SK-N-SH (cell line): ENCODE measurements around the gene C7orf33. TPM values are rescaled to one million over a fixed set of nuclear protein-coding genes. Genes with fewer than 3 reads are reported as not detected.

Source experiments
- CTCF ChIA-PET: fragments of 300-600, 350-600 bp; formaldehyde crosslinking; extraction: SDS; loops from one replicate; lab custom pipeline; 2021; lab: Yijun Ruan, JAX
- POLR2A ChIA-PET: fragments of 350-600 bp; sonication (Branson Sonifier 250); formaldehyde crosslinking; extraction: SDS; loops from one replicate; lab custom pipeline; 2020; ENCODE audit warnings: antibody characterized with exemption, inconsistent platforms; lab: Yijun Ruan, JAX
- DNase-seq: peaks from one replicate; pipeline ENCODE4 v3.0.0; 2012
- H2AFZ ChIP-seq: fragments of 200-600 bp; sonication (generic); 2 replicates; pipeline ENCODE4 v1.8.1; 2016; ENCODE audit warnings: antibody characterized with exemption, mild to moderate bottlenecking, low read depth
- H3F3A ChIP-seq: fragments of 200-600 bp; sonication (generic); replicated peaks from 2 replicates; pipeline ENCODE3; 2016; ENCODE audit warnings: antibody characterized with exemption, mild to moderate bottlenecking; ENCODE audit not compliant: insufficient read depth
- H3K27ac ChIP-seq, 2 experiments: fragments of 200-500 bp in 1 of 2; fragments of 200-600 bp in 1 of 2; sonication (Bioruptor generic) in 1 of 2; sonication (generic), shearing (Covaris generic) in 1 of 2; 2 replicates each; pipeline versions ENCODE4 v1.5.1 to v1.6.1; 2014 to 2016; ENCODE audit warnings: low read depth in 2 of 2, inconsistent platforms in 1 of 2, low read length in 1 of 2, mild to moderate bottlenecking in 1 of 2, mixed read lengths in 1 of 2
- H3K27me3 ChIP-seq: fragments of 200-600 bp; sonication (generic), shearing (Covaris generic); 2 replicates; pipeline ENCODE4 v1.6.1; 2016; ENCODE audit warnings: mixed run types; ENCODE audit not compliant: insufficient read depth
- H3K36me3 ChIP-seq, 2 experiments: fragments of 200-500 bp in 1 of 2; fragments of 200-600 bp in 1 of 2; sonication (Bioruptor generic) in 1 of 2; sonication (generic) in 1 of 2; replicated peaks in 1 of 2; 2 replicates each; pipeline versions ENCODE3 to v1.5.1; 2014 to 2016; ENCODE audit warnings: low read length in 1 of 2, mild to moderate bottlenecking in 1 of 2; ENCODE audit not compliant: insufficient read depth in 2 of 2, control insufficient read depth in 1 of 2
- H3K4me1 ChIP-seq, 2 experiments: fragments of 200-500 bp in 1 of 2; fragments of 200-600 bp in 1 of 2; sonication (Bioruptor generic) in 1 of 2; sonication (generic), shearing (Covaris generic) in 1 of 2; 2 replicates each; pipeline versions ENCODE4 v1.5.1 to v1.6.1; 2014 to 2016; ENCODE audit warnings: low read depth in 1 of 2, low read length in 1 of 2, mixed run types in 1 of 2; ENCODE audit not compliant: insufficient read depth in 2 of 2, control insufficient read depth in 1 of 2
- H3K4me2 ChIP-seq: fragments of 200-600 bp; sonication (generic), shearing (Covaris generic); 2 replicates; pipeline ENCODE4 v1.6.1; 2017; ENCODE audit warnings: mixed run types
- H3K4me3 ChIP-seq, 2 experiments: fragments of 200-500 bp in 1 of 2; fragments of 200-600 bp in 1 of 2; sonication (Bioruptor generic) in 1 of 2; sonication (generic), shearing (Covaris generic) in 1 of 2; 2 replicates each; pipeline versions ENCODE4 v1.5.1 to v1.8.1; 2014 to 2016; ENCODE audit warnings: low read depth in 2 of 2, inconsistent platforms in 1 of 2, low read length in 1 of 2, mild to moderate bottlenecking in 1 of 2, mixed read lengths in 1 of 2, moderate library complexity in 1 of 2
- H3K79me2 ChIP-seq: fragments of 200-600 bp; sonication (generic); 2 replicates; pipeline ENCODE4 v1.8.1; 2017; ENCODE audit warnings: mild to moderate bottlenecking; ENCODE audit not compliant: insufficient read depth
- H3K9ac ChIP-seq: fragments of 200-600 bp; sonication (generic); 2 replicates; pipeline ENCODE4 v1.6.1; 2017; ENCODE audit warnings: mixed run types
- H3K9me2 ChIP-seq: fragments of 200-600 bp; sonication (generic); 2 replicates; pipeline ENCODE4 v1.6.1; 2017; ENCODE audit warnings: mixed run types
- H3K9me3 ChIP-seq: fragments of 200-600 bp; sonication (generic); 2 replicates; pipeline ENCODE4 v1.6.1; 2017; ENCODE audit warnings: mixed run types, mild to moderate bottlenecking, moderate library complexity
- H4K20me1 ChIP-seq: fragments of 200-600 bp; sonication (generic); 2 replicates; pipeline ENCODE4 v1.6.1; 2017; ENCODE audit warnings: mild to moderate bottlenecking, mixed run types; ENCODE audit not compliant: insufficient read depth
- CHD2 ChIP-seq: fragments of 150-350 bp; IDR thresholded peaks from 2 replicates; pipeline ENCODE4 v1.6.1; 2018; ENCODE audit warnings: low read length; ENCODE audit not compliant: partially characterized antibody
- EP300 ChIP-seq, 2 experiments: IDR thresholded peaks; 2 replicates each; pipeline versions ENCODE4 v1.4.0 to v1.6.1; 2012; ENCODE audit warnings: borderline replicate concordance in 1 of 2, low read depth in 1 of 2, low read length in 1 of 2
- EZH2phosphoT487 ChIP-seq: fragments of 200-600 bp; sonication (generic); IDR thresholded peaks from 2 replicates; pipeline ENCODE4 v1.6.1; 2017; ENCODE audit warnings: low read depth, mixed run types, mild to moderate bottlenecking, antibody characterized with exemption, moderate library complexity, borderline replicate concordance
- FOSL2 ChIP-seq: IDR thresholded peaks from 2 replicates; pipeline ENCODE4 v1.4.0; 2012; ENCODE audit warnings: low read depth, mild to moderate bottlenecking, moderate library complexity, borderline replicate concordance
- FOXJ3 ChIP-seq: sonication (generic); formaldehyde crosslinking; IDR thresholded peaks from 2 replicates; pipeline ENCODE4 v1.5.1; 2020; ENCODE audit warnings: mild to moderate bottlenecking, missing genetic modification reagents
- GABPA ChIP-seq: IDR thresholded peaks from 2 replicates; pipeline ENCODE4 v1.4.0; 2012; ENCODE audit warnings: low read depth, mild to moderate bottlenecking
- GATA2 ChIP-seq: sonication (generic); formaldehyde crosslinking; IDR thresholded peaks from 2 replicates; pipeline ENCODE4 v1.5.0; 2020; ENCODE audit warnings: mild to moderate bottlenecking, missing genetic modification reagents
- MEF2A ChIP-seq: IDR thresholded peaks from 2 replicates; pipeline ENCODE4 v1.4.0; 2012; ENCODE audit warnings: low read depth, borderline replicate concordance
- NFIC ChIP-seq: IDR thresholded peaks from 2 replicates; pipeline ENCODE4 v1.4.0; 2012; ENCODE audit warnings: borderline replicate concordance
- POLR2AphosphoS5 ChIP-seq: IDR thresholded peaks from 2 replicates; pipeline ENCODE4 v1.6.1; 2012; ENCODE audit warnings: low read depth, low read length
- RCOR1 ChIP-seq: fragments of 150-350 bp; IDR thresholded peaks from 2 replicates; pipeline ENCODE4 v1.6.1; 2017; ENCODE audit warnings: antibody characterized with exemption, low read length
- RFX5 ChIP-seq: IDR thresholded peaks from 2 replicates; pipeline ENCODE4 v1.6.1; 2012; ENCODE audit warnings: mild to moderate bottlenecking, improper control_type of control experiment, low read length
- SIN3A ChIP-seq: IDR thresholded peaks from 2 replicates; pipeline ENCODE4 v1.6.1; 2012; ENCODE audit warnings: low read depth, mild to moderate bottlenecking, low read length, moderate library complexity, borderline replicate concordance
- TAF1 ChIP-seq: IDR thresholded peaks from 2 replicates; pipeline ENCODE4 v1.6.1; 2012; ENCODE audit warnings: low read depth, mild to moderate bottlenecking, low read length, moderate library complexity, borderline replicate concordance
- TCF12 ChIP-seq: IDR thresholded peaks from 2 replicates; pipeline ENCODE4 v1.4.0; 2012
- TEAD4 ChIP-seq: IDR thresholded peaks from 2 replicates; pipeline ENCODE4 v1.4.0; 2012; ENCODE audit warnings: mild to moderate bottlenecking, borderline replicate concordance; ENCODE audit not compliant: insufficient read depth
- USF1 ChIP-seq: IDR thresholded peaks from 2 replicates; pipeline ENCODE4 v1.4.0; 2012; ENCODE audit warnings: low read depth, borderline replicate concordance
- USF2 ChIP-seq: fragments of 150-350 bp; IDR thresholded peaks from 2 replicates; pipeline ENCODE4 v1.6.1; 2017; ENCODE audit warnings: antibody characterized with exemption, low read length, low read depth, borderline replicate concordance
- WGBS: methylation state at CpG from one replicate; pipeline ENCODE4 v1.1.6; 2017; ENCODE audit warnings: low lambda C conversion rate; 5-methylcytosine and 5-hydroxymethylcytosine counted together
- polyA plus RNA-seq, 3 experiments: library from polyadenylated mRNA; depleted of rRNA; stranded (reverse); fragments of >200 nt; gene quantifications; 2 replicates each; pipeline ENCODE4 v1.2.3, GENCODE V29; 2012
- TF ChIP-seq, protein P1 (sequence below): IDR thresholded peaks from 2 replicates; pipeline ENCODE4; 2012
- TF ChIP-seq, protein P2 (sequence below): fragments of 200-600 bp; sonication (generic); IDR thresholded peaks from 2 replicates; pipeline ENCODE4 v1.6.1; 2017; ENCODE audit warnings: antibody characterized with exemption, mild to moderate bottlenecking, moderate library complexity
- TF ChIP-seq, protein P3 (sequence below): fragments of 150-350 bp; IDR thresholded peaks from 2 replicates; pipeline ENCODE4 v1.6.1; 2016; ENCODE audit warnings: mild to moderate bottlenecking, low read depth, low read length

Gene C7orf33
- polyA plus RNA-seq, 1 of the 3 experiments (the other 2 are of a cell fraction), result not detected

- POLR2A ChIA-PET, result interaction anchor here (0.6 kb wide), 1 partner anchor 198 kb away, joined by 4 read pairs; no protein-coding TSS in a partner anchor
- no peak overlapping the region for H3K27ac ChIP-seq
- no peaks in the 10 kb centered on the region for H4K20me1 ChIP-seq
- TF ChIP-seq GATA2 (no peak), GABPA (no peak), FOSL2 (no peak), SIN3A (no peak), USF1 (no peak), RFX5 (no peak), TCF12 (no peak), CHD2 (no peak), EP300 (IDR thresholded peaks at IDR 0.05; ENCODE audit: borderline replicate concordance in 1 of 2, low read depth in 1 of 2, low read length in 1 of 2) (no peak), NFIC (no peak), TAF1 (no peak), USF2 (no peak), POLR2AphosphoS5 (no peak), MEF2A (no peak), EZH2phosphoT487 (no peak)
- DNase-seq, result no peak
- H3K4me1 ChIP-seq, result no peaks in the 10 kb centered on the region
- no peaks in the 10 kb centered on the region for H3K36me3 ChIP-seq
- no peaks in the 10 kb centered on the region for H3K27me3 ChIP-seq
- H3K9me3 ChIP-seq, result no peaks in the 10 kb centered on the region
- H3F3A ChIP-seq, result no peaks in the 10 kb centered on the region
- no peaks in the 10 kb centered on the region for H3K79me2 ChIP-seq
- H3K9me2 ChIP-seq, result no peaks in the 10 kb centered on the region
- H3K4me2 ChIP-seq, result no peak overlapping the region
- H3K4me3 ChIP-seq, result no peak overlapping the region
- 71% methylated on average over 5 of the region's 5 CpGs for WGBS
- CTCF ChIA-PET, result interaction anchor here (0.6 to 1.2 kb wide), 4 partner anchors 13 to 103 kb away, joined by 3 to 5 read pairs (median 3); no protein-coding TSS in a partner anchor
- no peak overlapping the region for H2AFZ ChIP-seq
- H3K9ac ChIP-seq, result no peak overlapping the region
These were observed 42.6 kb upstream of the C7orf33 start for GRCh38 chr7:148547951-148548350.

GRCh38 chr7:148553979-148554378, 36.6 kb upstream of the C7orf33 start:
- POLR2A ChIA-PET, result no interaction called here
- 84% methylated on average over 3 of the region's 3 CpGs for WGBS
- CTCF ChIA-PET, result no interaction called here
- no peak for TF ChIP-seq GABPA
- no peak for TF ChIP-seq CHD2
- TF ChIP-seq TEAD4, result no peak
- no peak for TF ChIP-seq RCOR1
- TF ChIP-seq, protein P1, sequence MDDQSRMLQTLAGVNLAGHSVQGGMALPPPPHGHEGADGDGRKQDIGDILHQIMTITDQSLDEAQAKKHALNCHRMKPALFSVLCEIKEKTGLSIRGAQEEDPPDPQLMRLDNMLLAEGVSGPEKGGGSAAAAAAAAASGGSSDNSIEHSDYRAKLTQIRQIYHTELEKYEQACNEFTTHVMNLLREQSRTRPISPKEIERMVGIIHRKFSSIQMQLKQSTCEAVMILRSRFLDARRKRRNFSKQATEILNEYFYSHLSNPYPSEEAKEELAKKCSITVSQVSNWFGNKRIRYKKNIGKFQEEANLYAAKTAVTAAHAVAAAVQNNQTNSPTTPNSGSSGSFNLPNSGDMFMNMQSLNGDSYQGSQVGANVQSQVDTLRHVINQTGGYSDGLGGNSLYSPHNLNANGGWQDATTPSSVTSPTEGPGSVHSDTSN, result no peak
- no peak for TF ChIP-seq MEF2A
- TF ChIP-seq, protein P2, sequence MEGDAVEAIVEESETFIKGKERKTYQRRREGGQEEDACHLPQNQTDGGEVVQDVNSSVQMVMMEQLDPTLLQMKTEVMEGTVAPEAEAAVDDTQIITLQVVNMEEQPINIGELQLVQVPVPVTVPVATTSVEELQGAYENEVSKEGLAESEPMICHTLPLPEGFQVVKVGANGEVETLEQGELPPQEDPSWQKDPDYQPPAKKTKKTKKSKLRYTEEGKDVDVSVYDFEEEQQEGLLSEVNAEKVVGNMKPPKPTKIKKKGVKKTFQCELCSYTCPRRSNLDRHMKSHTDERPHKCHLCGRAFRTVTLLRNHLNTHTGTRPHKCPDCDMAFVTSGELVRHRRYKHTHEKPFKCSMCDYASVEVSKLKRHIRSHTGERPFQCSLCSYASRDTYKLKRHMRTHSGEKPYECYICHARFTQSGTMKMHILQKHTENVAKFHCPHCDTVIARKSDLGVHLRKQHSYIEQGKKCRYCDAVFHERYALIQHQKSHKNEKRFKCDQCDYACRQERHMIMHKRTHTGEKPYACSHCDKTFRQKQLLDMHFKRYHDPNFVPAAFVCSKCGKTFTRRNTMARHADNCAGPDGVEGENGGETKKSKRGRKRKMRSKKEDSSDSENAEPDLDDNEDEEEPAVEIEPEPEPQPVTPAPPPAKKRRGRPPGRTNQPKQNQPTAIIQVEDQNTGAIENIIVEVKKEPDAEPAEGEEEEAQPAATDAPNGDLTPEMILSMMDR, result no peak
- TF ChIP-seq USF1, result no peak
- TF ChIP-seq FOXJ3, result no peak
- TF ChIP-seq, protein P3, sequence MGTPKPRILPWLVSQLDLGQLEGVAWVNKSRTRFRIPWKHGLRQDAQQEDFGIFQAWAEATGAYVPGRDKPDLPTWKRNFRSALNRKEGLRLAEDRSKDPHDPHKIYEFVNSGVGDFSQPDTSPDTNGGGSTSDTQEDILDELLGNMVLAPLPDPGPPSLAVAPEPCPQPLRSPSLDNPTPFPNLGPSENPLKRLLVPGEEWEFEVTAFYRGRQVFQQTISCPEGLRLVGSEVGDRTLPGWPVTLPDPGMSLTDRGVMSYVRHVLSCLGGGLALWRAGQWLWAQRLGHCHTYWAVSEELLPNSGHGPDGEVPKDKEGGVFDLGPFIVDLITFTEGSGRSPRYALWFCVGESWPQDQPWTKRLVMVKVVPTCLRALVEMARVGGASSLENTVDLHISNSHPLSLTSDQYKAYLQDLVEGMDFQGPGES, result no peak
- no peak for TF ChIP-seq NFIC
- no peak for TF ChIP-seq GATA2
- TF ChIP-seq EP300 (IDR thresholded peaks at IDR 0.05; ENCODE audit: borderline replicate concordance in 1 of 2, low read depth in 1 of 2, low read length in 1 of 2), result no peak

More at GRCh38 chr7:148553979-148554378, 36.6 kb upstream of the C7orf33 start:
- Histone ChIP-seq H3K4me2 (no peak overlapping the region), H3F3A (no peaks in the 10 kb centered on the region), H3K4me3 (no peak overlapping the region), H3K4me1 (no peaks in the 10 kb centered on the region), H3K36me3 (no peaks in the 10 kb centered on the region), H3K27ac (no peak overlapping the region), H3K79me2 (no peaks in the 10 kb centered on the region), H3K9me3 (no peaks in the 10 kb centered on the region), H3K27me3 (no peaks in the 10 kb centered on the region), H3K9ac (no peak overlapping the region), H2AFZ (no peak overlapping the region), H4K20me1 (no peaks in the 10 kb centered on the region), H3K9me2 (no peaks in the 10 kb centered on the region)
- DNase-seq, result no peak
